Upper lobe of left lung (tissue), 6 donors: ENCODE results near the gene NRAS. TPM values are rescaled to one million over a fixed set of nuclear protein-coding genes. Genes with fewer than 3 reads are reported as not detected.

Source experiments
- ATAC-seq, 2 donors: fragments of 200-7000 bp; cut with Tn5 transposase; one replicate each; pipeline ENCODE4 v1.9.1; 2022; ENCODE audit warnings: mild to moderate bottlenecking in 2 of 2, moderate library complexity in 2 of 2; ENCODE audit not compliant: low FRiP score in 2 of 2
- DNase-seq, 2 donors: peaks; one replicate each; pipeline ENCODE4 v3.0.0-alpha.2; 2019 to 2020
- H3K27ac ChIP-seq, 4 donors: fragments of 200-600 bp; sonication (generic); one replicate each; pipeline ENCODE4 v1.5.1; 2016 to 2019
- H3K27me3 ChIP-seq, 4 donors: fragments of 200-600 bp; sonication (generic); one replicate each; pipeline ENCODE4 v1.5.1; 2017 to 2019
- H3K36me3 ChIP-seq, 4 donors: fragments of 200-600 bp; sonication (generic); one replicate each; pipeline ENCODE4 v1.5.1; 2016 to 2019
- H3K4me1 ChIP-seq, 4 donors: fragments of 200-600 bp; sonication (generic); one replicate each; pipeline ENCODE4 v1.5.1; 2018 to 2019
- H3K4me3 ChIP-seq, 4 donors: fragments of 200-600 bp; sonication (generic); one replicate each; pipeline ENCODE4 v1.5.1; 2017 to 2019; ENCODE audit warnings: mild to moderate bottlenecking in 2 of 4, moderate library complexity in 1 of 4
- H3K9me3 ChIP-seq, 4 donors: fragments of 200-600 bp; sonication (generic); one replicate each; pipeline ENCODE4 v1.5.1; 2018 to 2019
- EP300 ChIP-seq, 4 donors: sonication (generic); formaldehyde crosslinking; IDR thresholded peaks; one replicate each; pipeline ENCODE4 v1.5.1; 2017; ENCODE audit warnings: antibody characterized with exemption in 4 of 4, control low read depth in 2 of 4
- POLR2A ChIP-seq, 4 donors: fragments of 450-650 bp; IDR thresholded peaks; one replicate each; pipeline ENCODE4 v1.5.1; 2016 to 2017; ENCODE audit warnings: antibody characterized with exemption in 4 of 4, mild to moderate bottlenecking in 2 of 4
- POLR2AphosphoS5 ChIP-seq, 2 donors: sonication (generic); formaldehyde crosslinking; IDR thresholded peaks; one replicate each; pipeline ENCODE4 v1.5.1; 2017; ENCODE audit warnings: antibody characterized with exemption in 2 of 2
- WGBS, 2 donors: methylation state at CpG; one replicate each; pipeline ENCODE4 v1.1.5; 2017 to 2018; 5-methylcytosine and 5-hydroxymethylcytosine counted together
- total RNA-seq, 6 donors: library from RNA; depleted of rRNA in 4 of 6; stranded (reverse); fragments of >200 nt in 4 of 6; gene quantifications; one replicate each; pipeline versions ENCODE4 v1.1.0 to v1.2.1, GENCODE V29; 2016 to 2021
- TF ChIP-seq, protein P1 (sequence below), 6 experiments: fragments of 450-650 bp in 4 of 6; fragments of 200-600 bp in 2 of 6; sonication (generic) in 2 of 6; IDR thresholded peaks; one replicate each; pipeline ENCODE4 v1.5.1; 2016 to 2019; ENCODE audit warnings: antibody characterized with exemption in 6 of 6
- donor health status: DM: no; HTN: no; CAD: no; lungs with moderate emphysema.
- donor health status: DM: no; HTN: yes; CAD: no; lungs with severe emphysema.

The NRAS gene
- total RNA-seq, 6 donors from 2014 or later = 11.5 to 36.6 (median 25.4) TPM

DNA sequence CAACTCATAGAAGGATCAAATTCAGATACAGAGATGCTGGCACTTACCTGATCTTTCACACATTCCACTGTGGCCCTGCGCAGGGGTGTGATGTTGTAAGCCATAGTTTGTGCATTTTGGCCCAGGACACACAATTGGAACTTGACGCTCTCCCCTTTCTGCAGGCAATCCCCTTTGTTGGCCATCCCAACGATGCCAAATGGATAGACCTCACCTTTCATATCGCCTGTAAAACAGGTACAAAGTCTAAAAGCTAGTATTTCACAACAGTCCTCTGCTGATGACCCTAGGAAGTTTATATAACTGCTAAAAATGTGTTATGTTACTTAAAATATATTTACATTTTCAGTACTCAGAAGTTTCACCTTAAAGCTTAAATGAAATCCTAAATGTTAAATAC, 3.9 kb upstream of the NRAS start:
- TF ChIP-seq EP300 (IDR thresholded peaks at IDR 0.05) (no peak), POLR2A (IDR thresholded peaks at IDR 0.05) (no peak), POLR2AphosphoS5 (IDR thresholded peaks at IDR 0.05) (no peak)
- TF ChIP-seq, protein P1, sequence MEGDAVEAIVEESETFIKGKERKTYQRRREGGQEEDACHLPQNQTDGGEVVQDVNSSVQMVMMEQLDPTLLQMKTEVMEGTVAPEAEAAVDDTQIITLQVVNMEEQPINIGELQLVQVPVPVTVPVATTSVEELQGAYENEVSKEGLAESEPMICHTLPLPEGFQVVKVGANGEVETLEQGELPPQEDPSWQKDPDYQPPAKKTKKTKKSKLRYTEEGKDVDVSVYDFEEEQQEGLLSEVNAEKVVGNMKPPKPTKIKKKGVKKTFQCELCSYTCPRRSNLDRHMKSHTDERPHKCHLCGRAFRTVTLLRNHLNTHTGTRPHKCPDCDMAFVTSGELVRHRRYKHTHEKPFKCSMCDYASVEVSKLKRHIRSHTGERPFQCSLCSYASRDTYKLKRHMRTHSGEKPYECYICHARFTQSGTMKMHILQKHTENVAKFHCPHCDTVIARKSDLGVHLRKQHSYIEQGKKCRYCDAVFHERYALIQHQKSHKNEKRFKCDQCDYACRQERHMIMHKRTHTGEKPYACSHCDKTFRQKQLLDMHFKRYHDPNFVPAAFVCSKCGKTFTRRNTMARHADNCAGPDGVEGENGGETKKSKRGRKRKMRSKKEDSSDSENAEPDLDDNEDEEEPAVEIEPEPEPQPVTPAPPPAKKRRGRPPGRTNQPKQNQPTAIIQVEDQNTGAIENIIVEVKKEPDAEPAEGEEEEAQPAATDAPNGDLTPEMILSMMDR (IDR thresholded peaks at IDR 0.05) = no peak
- 95% methylated on average over 4 of the region's 4 CpGs for WGBS, 2 donors
- Histone ChIP-seq H3K27ac (no peak overlapping the region), H3K9me3 (no peaks in the 10 kb centered on the region), H3K36me3 (peaks cover 41 to 82% (median 73%) of the 10 kb centered on the region in 4 donors), H3K4me1 (peaks cover 4 to 10% (median 5%) of the 10 kb centered on the region in 4 donors), H3K4me3 (no peak overlapping the region), H3K27me3 (no peaks in the 10 kb centered on the region)
- ATAC-seq (no peak), DNase-seq (no peak)

DNA sequence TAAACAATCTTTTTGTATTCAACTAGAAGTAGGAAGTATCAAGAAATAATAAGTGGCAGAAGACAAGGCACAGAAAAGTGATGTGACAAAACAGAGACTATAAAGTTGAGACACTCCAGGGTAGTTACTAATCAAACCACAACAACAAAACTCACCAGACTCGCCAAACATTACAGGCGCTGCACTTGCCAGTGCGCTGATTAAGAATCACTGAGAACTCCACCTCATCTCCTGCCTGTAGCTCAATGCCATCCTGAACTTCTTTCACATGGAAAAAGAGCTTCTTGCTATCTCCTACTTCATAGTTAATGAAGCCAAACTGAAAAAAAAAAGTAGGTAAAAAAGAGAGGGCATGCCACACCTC, 2.8 kb upstream of the NRAS start:
- Histone ChIP-seq H3K4me1 (peaks cover 11 to 19% (median 12%) of the 10 kb centered on the region in 4 donors), H3K36me3 (peaks cover 33 to 72% (median 62%) of the 10 kb centered on the region in 4 donors), H3K27me3 (no peaks in the 10 kb centered on the region), H3K27ac (no peak overlapping the region), H3K9me3 (no peaks in the 10 kb centered on the region), H3K4me3 (no peak overlapping the region)
- 83 to 92% methylated on average over 3 of the region's 3 CpGs for WGBS, 2 donors
- DNase-seq = no peak
- no peak for ATAC-seq
- no peak for TF ChIP-seq EP300 (IDR thresholded peaks at IDR 0.05)
- TF ChIP-seq POLR2AphosphoS5 (IDR thresholded peaks at IDR 0.05) = no peak
- TF ChIP-seq, protein P1 (IDR thresholded peaks at IDR 0.05) = no peak
- TF ChIP-seq POLR2A (IDR thresholded peaks at IDR 0.05) = no peak

DNA sequence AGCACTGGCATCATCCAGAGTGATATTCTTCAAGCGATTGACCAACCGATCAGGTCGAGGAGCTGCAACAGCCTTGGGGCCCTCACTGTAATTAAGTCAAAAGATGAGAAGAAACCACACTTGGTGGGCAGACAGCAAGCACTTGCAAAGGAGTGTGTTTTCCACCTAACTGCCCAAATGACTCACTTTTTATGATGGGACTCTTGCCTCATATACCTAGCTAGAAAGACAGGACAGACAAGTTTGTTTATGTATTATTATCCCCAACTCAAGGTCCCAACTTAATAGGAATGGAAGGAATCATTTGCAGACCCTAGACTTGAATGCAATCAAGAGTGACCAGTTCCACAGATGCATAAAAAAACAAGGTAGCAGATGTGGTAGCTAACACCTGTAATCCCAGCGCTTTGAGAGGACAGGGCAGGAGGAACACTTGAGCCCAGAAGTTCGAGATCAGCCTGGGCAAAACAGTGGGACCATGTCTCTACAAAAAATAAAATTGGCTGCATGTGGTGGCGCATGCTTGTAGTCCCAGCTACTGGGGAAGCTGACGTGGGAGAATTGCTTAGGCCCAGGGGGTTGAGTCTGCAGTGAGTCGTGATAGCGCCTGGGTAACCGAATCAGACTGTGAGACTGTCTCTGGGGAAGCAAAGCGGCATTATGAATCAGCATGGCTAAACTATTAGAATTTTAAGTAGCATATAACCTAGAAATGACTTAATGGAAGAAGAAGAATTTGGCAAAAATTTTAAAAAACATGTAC, 2.3 kb upstream of the NRAS start:
- DNase-seq (no peak), ATAC-seq (no peak)
- no peak overlapping the region for H3K4me3 ChIP-seq
- no peak overlapping the region for H3K27ac ChIP-seq
- peaks cover 33 to 72% (median 60%) of the 10 kb centered on the region in 4 donors for H3K36me3 ChIP-seq
- WGBS, 2 donors = 91 to 95% methylated on average over 11 of the region's 11 CpGs
- TF ChIP-seq, protein P1 (IDR thresholded peaks at IDR 0.05) = no peak
- TF ChIP-seq EP300 (IDR thresholded peaks at IDR 0.05) = no peak
- TF ChIP-seq POLR2AphosphoS5 (IDR thresholded peaks at IDR 0.05) = no peak
- TF ChIP-seq POLR2A (IDR thresholded peaks at IDR 0.05) = no peak
- H3K4me1 ChIP-seq = peaks cover 11 to 19% (median 12%) of the 10 kb centered on the region in 4 donors
- H3K27me3 ChIP-seq = no peaks in the 10 kb centered on the region
- no peaks in the 10 kb centered on the region for H3K9me3 ChIP-seq

DNA sequence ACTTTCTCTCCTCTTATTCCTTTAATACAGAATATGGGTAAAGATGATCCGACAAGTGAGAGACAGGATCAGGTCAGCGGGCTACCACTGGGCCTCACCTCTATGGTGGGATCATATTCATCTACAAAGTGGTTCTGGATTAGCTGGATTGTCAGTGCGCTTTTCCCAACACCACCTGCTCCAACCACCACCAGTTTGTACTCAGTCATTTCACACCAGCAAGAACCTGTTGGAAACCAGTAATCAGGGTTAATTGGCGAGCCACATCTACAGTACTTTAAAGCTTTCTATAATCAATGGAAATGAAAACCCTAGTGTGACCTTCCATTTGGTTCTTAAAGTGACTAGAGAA, 643 bp downstream of the NRAS start:
- Histone ChIP-seq H3K9me3 (no peaks in the 10 kb centered on the region), H3K4me1 (peaks cover 11 to 19% (median 12%) of the 10 kb centered on the region in 4 donors), H3K36me3 (peaks cover 22 to 72% (median 52%) of the 10 kb centered on the region in 4 donors), H3K27ac (peak overlapping the region; percentile 91 to 95 (median 94)), H3K4me3 (peak overlapping the region; percentile 69 to 84 (median 70)), H3K27me3 (no peaks in the 10 kb centered on the region)
- TF ChIP-seq, protein P1 (IDR thresholded peaks at IDR 0.05) = no peak
- no peak for TF ChIP-seq POLR2A (IDR thresholded peaks at IDR 0.05)
- no peak for TF ChIP-seq POLR2AphosphoS5 (IDR thresholded peaks at IDR 0.05)
- TF ChIP-seq EP300 (IDR thresholded peaks at IDR 0.05) = no peak
- WGBS, 2 donors = 42 to 46% methylated on average over 4 of the region's 4 CpGs
- DNase-seq (no peak), ATAC-seq (peak in 1 of 2 donors; percentile 6)

DNA sequence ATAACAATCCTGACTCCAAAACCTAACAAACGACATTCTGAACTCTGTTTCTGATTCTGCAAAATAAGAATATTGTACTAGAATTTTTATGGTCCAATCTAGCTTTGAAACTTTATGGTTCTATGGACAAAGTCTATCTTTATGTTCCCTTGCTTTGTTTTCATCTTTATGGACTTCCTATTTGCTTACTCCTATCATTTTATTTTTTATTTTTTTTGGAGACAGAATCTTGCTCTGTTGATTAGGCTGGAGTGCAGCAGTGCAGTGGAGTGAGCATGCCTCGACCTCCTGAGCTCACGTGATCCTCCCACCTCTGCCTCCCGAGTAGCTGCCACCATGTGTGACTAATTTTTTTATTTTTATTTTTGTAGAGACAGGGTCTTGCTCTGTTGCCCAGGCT, 3.6 kb downstream of the NRAS start:
- TF ChIP-seq POLR2A (IDR thresholded peaks at IDR 0.05) (no peak), POLR2AphosphoS5 (IDR thresholded peaks at IDR 0.05) (no peak), EP300 (IDR thresholded peaks at IDR 0.05) (no peak)
- TF ChIP-seq, protein P1 (IDR thresholded peaks at IDR 0.05) = no peak
- H3K9me3 ChIP-seq = no peaks in the 10 kb centered on the region
- no peaks in the 10 kb centered on the region for H3K27me3 ChIP-seq
- 88 to 91% methylated on average over 4 of the region's 4 CpGs for whole genome bisulfite sequencing, 2 donors
- no peak for ATAC-seq
- peaks cover 11 to 19% (median 12%) of the 10 kb centered on the region in 4 donors for H3K4me1 ChIP-seq
- no peak overlapping the region for H3K4me3 ChIP-seq
- H3K27ac ChIP-seq = no peak overlapping the region
- peaks cover 15 to 71% (median 48%) of the 10 kb centered on the region in 4 donors for H3K36me3 ChIP-seq
- DNase-seq = no peak
